ENCODE results near the gene CCL22. TPM values are rescaled to one million over a fixed set of nuclear protein-coding genes. Genes with fewer than 3 reads are reported as not detected.

The CCL22 gene
- total RNA-seq, 1 donor from 2014 or later: not detected

GRCh38 chr16:57377080-57377841, 18.7 kb downstream of the CCL22 start:
- DNase-seq (ENCODE audit: low spot score): no peak
- Mint-ChIP-seq H3K9me3 (ENCODE audit: low read depth) (no peaks in the 10 kb centered on the region), H3K36me3 (ENCODE audit: low read depth) (peaks cover 7% of the 10 kb centered on the region), H3K27me3 (ENCODE audit: low read depth) (no peaks in the 10 kb centered on the region), H3K4me3 (ENCODE audit: unreplicated experiment) (peak overlapping the region; percentile 20), H3K4me1 (ENCODE audit: low read depth) (peaks cover 51% of the 10 kb centered on the region), H3K27ac (ENCODE audit: unreplicated experiment) (peak overlapping the region; percentile 67)
- no peak for TF ChIP-seq CTCF (IDR thresholded peaks at IDR 0.05)

- DNase-seq (ENCODE audit: low spot score): no peak
- Mint-ChIP-seq H3K27ac (ENCODE audit: unreplicated experiment) (no peak overlapping the region), H3K36me3 (ENCODE audit: low read depth) (peaks cover 15% of the 10 kb centered on the region), H3K4me1 (ENCODE audit: low read depth) (peaks cover 46% of the 10 kb centered on the region), H3K9me3 (ENCODE audit: low read depth) (no peaks in the 10 kb centered on the region), H3K4me3 (ENCODE audit: unreplicated experiment) (no peak overlapping the region), H3K27me3 (ENCODE audit: low read depth) (no peaks in the 10 kb centered on the region)
- no peak for TF ChIP-seq CTCF (IDR thresholded peaks at IDR 0.05)
Measured at GRCh38 chr16:57379579-57379978, 21.0 kb downstream of the CCL22 start.

- Mint-ChIP-seq H3K36me3 (ENCODE audit: low read depth) (peaks cover 15% of the 10 kb centered on the region), H3K27me3 (ENCODE audit: low read depth) (no peaks in the 10 kb centered on the region), H3K4me3 (ENCODE audit: unreplicated experiment) (no peak overlapping the region), H3K27ac (ENCODE audit: unreplicated experiment) (no peak overlapping the region), H3K4me1 (ENCODE audit: low read depth) (peaks cover 41% of the 10 kb centered on the region), H3K9me3 (ENCODE audit: low read depth) (no peaks in the 10 kb centered on the region)
- no peak for DNase-seq (ENCODE audit: low spot score)
- no peak for TF ChIP-seq CTCF (IDR thresholded peaks at IDR 0.05)
Measured at GRCh38 chr16:57380671-57381462, 22.3 kb downstream of the CCL22 start.

GRCh38 chr16:57381791-57382534, 23.4 kb downstream of the CCL22 start:
- H3K4me3 Mint-ChIP-seq (ENCODE audit: unreplicated experiment): no peak overlapping the region
- no peak overlapping the region for H3K27ac Mint-ChIP-seq (ENCODE audit: unreplicated experiment)
- H3K9me3 Mint-ChIP-seq (ENCODE audit: low read depth): no peaks in the 10 kb centered on the region
- H3K36me3 Mint-ChIP-seq (ENCODE audit: low read depth): peaks cover 14% of the 10 kb centered on the region
- no peak for DNase-seq (ENCODE audit: low spot score)
- no peak for TF ChIP-seq CTCF (IDR thresholded peaks at IDR 0.05)
- peaks cover 43% of the 10 kb centered on the region for H3K4me1 Mint-ChIP-seq (ENCODE audit: low read depth)
- no peaks in the 10 kb centered on the region for H3K27me3 Mint-ChIP-seq (ENCODE audit: low read depth)

All from chondrocyte (in vitro differentiated cells).